ENCODE data around the gene FAM9C.

The FAM9C gene

GRCh38 chrX:13005661-13006473 is 38.6 kb downstream of the FAM9C start:
- DNase-seq: no peak

GRCh38 chrX:13001961-13002671 is 42.3 kb downstream of the FAM9C start:
- DNase-seq: no peak

- no peak for DNase-seq
Measured at GRCh38 chrX:13001097-13001496, 43.3 kb downstream of the FAM9C start.

GRCh38 chrX:13000301-13000811 is 44.1 kb downstream of the FAM9C start:
- DNase-seq: no peak

GRCh38 chrX:12999422-12999821 is 45.0 kb downstream of the FAM9C start:
- DNase-seq: no peak

- no peak for DNase-seq
Measured at GRCh38 chrX:12997906-12998687, 46.3 kb downstream of the FAM9C start.

GRCh38 chrX:12996934-12997435 is 47.4 kb downstream of the FAM9C start:
- no peak for DNase-seq

- DNase-seq: no peak
Measured at GRCh38 chrX:12994321-12994720, 50.1 kb downstream of the FAM9C start.

GRCh38 chrX:12993826-12994225 is 50.6 kb downstream of the FAM9C start:
- no peak for DNase-seq

GRCh38 chrX:12992544-12993118 is 51.8 kb downstream of the FAM9C start:
- DNase-seq: no peak

GRCh38 chrX:12991575-12991974 is 52.8 kb downstream of the FAM9C start:
- DNase-seq: no peak

- DNase-seq: no peak
Measured at GRCh38 chrX:12989461-12989860, 55.0 kb downstream of the FAM9C start.

GRCh38 chrX:12988797-12989196 is 55.6 kb downstream of the FAM9C start:
- no peak for DNase-seq

- no peak for DNase-seq
Measured at GRCh38 chrX:12987900-12988594, 56.4 kb downstream of the FAM9C start.

GRCh38 chrX:12987340-12987739 is 57.1 kb downstream of the FAM9C start:
- DNase-seq: no peak

GRCh38 chrX:12986886-12987285 is 57.5 kb downstream of the FAM9C start:
- DNase-seq: no peak

- no peak for DNase-seq
Measured at GRCh38 chrX:12986164-12986779, 58.1 kb downstream of the FAM9C start.

Measured in cerebellar nuclear complex (tissue), 1 donor.